Neural progenitor cell (in vitro differentiated cells): ENCODE results near the gene HSPB2.

Experiments used
- EZH2 ChIP-seq: fragments of 200-600 bp; sonication (generic); IDR thresholded peaks from 2 replicates; pipeline ENCODE4 v1.6.1; 2017; ENCODE audit warnings: antibody characterized with exemption, mild to moderate bottlenecking, moderate library complexity
- TF ChIP-seq, protein P1 (sequence below): fragments of 200-600 bp; sonication (generic); IDR thresholded peaks from 2 replicates; pipeline ENCODE4 v1.5.1; 2017; ENCODE audit warnings: antibody characterized with exemption, mild to moderate bottlenecking

DNA sequence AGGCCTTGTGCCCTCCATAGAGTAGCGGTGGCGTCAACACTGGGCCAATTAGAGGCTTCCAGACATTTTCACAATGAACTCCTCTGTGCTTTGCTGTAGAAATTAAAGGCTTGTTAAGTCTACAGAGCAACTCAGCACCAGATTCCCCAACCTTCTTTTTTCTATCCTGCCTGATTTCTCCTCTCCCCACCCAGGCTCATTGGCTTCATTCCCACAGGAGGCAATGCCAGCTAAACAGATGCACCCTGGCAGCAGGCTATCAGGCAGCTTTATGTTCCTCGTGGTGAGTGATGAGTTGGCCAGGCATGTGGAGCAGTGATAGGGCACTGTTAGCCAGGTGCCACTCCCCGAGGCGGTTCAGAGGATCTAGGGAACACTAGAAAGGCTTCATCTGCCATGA is 29.4 kb downstream of the HSPB2 start:
- TF ChIP-seq, protein P1, sequence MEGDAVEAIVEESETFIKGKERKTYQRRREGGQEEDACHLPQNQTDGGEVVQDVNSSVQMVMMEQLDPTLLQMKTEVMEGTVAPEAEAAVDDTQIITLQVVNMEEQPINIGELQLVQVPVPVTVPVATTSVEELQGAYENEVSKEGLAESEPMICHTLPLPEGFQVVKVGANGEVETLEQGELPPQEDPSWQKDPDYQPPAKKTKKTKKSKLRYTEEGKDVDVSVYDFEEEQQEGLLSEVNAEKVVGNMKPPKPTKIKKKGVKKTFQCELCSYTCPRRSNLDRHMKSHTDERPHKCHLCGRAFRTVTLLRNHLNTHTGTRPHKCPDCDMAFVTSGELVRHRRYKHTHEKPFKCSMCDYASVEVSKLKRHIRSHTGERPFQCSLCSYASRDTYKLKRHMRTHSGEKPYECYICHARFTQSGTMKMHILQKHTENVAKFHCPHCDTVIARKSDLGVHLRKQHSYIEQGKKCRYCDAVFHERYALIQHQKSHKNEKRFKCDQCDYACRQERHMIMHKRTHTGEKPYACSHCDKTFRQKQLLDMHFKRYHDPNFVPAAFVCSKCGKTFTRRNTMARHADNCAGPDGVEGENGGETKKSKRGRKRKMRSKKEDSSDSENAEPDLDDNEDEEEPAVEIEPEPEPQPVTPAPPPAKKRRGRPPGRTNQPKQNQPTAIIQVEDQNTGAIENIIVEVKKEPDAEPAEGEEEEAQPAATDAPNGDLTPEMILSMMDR: no peak
- TF ChIP-seq EZH2: no peak
